Epithelial cell of prostate (primary cell): Measurements from ENCODE around the gene CD7.

Experiments
- DNase-seq: peaks from one replicate; pipeline ENCODE4 v3.0.0-alpha.2; 2011; ENCODE audit warnings: low read depth, low spot score
- H3K27ac ChIP-seq: fragments of 450-650 bp; 2 replicates; pipeline ENCODE4 v1.5.1; 2017; ENCODE audit warnings: mild to moderate bottlenecking

Gene CD7

DNA sequence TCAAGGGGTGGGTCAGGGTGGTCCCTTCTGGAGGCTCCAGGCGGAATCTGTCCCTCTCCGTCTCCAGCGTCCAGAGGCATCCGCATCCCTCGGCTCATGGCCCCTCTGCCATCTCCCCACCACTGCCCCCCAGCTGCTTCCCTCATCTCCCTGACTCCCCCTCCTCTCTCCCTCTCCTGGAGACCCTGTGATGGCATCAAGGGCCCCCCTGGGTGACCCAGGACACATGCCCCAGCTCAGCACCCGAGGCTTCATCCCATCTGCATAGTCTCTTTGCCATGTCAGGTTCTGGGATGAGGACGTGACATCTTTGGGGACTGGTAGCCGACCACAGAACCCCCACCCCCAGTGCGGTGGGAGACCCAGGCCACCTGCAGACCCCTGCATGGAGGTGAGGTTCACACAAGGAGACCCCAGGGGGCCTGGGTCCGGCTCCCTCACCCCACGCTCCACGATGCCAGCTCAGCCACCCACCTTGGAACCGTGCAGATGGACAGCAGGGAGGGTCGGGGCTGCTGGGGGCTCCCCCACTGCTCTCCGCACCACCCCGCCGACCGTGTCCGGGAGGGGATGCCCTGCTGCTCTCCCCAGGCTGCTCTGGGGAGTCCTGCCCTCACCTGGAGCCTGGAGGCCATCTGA is 12.4 kb upstream of the CD7 start:
- no peak overlapping the region for H3K27ac ChIP-seq
- DNase-seq = no peak

DNA sequence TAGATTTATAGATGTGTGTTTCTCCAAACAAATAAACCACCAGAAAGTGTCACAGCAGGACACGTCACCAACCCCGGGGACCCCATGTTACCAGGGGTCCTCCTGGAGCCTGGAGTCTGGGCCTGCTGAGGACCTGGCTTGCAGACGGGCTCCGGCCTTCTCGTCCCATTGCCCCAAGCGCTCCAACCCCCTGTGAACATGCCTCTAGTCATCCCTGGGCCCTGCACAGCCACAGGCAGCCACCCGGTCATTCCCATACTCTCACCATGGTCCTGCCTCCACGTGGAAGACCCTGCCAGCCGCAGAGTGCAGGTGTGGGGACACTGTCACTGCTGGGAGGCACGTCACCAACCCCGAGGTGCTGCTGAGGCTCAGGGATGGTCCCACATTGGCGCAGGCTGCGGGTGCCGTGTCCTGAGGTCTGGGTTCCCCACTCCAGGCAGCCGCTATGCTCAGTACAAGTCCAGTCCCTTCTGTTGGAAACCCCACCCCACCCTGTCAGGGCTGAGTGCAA is 11.6 kb upstream of the CD7 start:
- no peak for DNase-seq
- H3K27ac ChIP-seq = no peak overlapping the region

DNA sequence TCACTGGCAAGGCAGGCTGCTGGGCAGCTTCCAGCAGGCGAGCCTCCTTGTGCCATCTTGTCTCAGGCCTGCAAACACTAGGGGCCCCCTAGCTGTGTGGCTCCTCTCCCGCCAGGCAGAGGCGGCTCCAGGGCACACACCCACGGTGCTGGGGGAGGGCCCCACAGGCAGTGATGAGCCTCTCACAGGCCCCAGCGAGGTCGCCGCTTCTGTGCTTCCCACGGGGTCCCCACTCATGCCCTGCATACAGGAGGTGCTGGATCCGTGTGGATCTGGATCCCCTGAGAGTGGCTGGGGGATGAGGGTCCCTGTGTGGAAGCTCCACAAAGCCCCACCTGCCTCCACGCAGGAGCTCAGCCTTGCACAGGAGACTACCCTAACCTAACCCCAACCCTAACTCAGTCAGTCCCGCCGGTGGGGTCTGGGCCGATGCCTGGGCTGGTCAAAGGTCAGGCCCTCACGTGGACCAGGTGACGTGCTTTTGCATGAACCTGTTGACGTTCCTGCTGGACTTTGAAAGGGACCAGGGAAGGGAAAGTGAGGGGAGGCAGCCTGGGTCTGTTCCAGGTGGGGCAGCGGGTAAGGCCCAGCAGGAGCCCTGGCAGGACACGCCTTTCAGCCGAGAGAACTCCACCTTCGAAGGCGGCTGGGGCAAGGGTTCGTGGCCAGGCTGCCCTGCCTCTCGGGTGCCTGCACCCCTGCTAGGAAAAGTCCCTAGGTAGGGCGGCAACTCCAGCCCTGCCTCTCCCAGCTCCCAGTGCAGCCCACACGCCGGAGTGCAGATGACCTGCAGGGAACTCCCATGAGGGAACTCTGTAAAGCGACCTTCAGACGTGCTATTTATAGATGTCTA is 11.0 kb upstream of the CD7 start:
- H3K27ac ChIP-seq = no peak overlapping the region
- DNase-seq = no peak

DNA sequence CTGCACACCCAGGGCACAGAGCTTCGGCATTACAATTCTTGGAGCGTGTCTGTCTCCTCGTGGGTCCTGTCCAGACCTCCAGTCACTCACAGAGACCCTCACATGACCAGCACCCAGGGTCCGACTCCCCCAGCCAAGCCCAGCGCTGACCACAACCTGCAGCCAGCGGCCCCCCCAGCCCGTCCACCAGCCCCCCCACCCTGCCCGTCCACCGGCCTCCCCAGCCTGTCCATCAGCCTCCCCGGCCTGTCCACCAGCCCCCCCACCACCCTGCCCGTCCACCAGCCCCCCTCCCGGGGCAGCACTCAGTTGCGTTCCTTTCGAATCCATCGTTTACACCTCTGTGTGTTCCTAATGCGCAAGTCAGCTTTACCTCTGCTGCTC is 10.3 kb upstream of the CD7 start:
- no peak overlapping the region for H3K27ac ChIP-seq
- no peak for DNase-seq

DNA sequence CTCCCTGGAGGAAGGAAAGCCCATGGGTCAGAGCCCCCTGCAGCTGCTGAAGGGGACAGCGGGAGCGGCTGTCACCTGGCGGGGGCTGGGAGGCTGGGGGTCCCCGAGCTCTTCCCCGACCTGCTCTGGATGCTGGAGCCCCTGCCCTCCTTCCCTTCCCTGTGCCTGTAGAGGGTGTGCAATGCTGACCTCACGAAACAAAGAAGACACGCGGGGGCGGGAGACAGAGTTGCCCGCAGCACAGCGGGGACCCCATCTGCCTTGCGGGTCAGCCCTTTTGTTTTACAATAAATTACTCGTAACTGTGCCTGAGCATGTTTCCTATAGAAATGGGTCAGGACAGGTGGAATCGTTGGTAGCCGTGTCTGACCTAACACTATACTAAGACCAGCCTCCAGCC is 9.9 kb upstream of the CD7 start:
- H3K27ac ChIP-seq = no peak overlapping the region
- no peak for DNase-seq

DNA sequence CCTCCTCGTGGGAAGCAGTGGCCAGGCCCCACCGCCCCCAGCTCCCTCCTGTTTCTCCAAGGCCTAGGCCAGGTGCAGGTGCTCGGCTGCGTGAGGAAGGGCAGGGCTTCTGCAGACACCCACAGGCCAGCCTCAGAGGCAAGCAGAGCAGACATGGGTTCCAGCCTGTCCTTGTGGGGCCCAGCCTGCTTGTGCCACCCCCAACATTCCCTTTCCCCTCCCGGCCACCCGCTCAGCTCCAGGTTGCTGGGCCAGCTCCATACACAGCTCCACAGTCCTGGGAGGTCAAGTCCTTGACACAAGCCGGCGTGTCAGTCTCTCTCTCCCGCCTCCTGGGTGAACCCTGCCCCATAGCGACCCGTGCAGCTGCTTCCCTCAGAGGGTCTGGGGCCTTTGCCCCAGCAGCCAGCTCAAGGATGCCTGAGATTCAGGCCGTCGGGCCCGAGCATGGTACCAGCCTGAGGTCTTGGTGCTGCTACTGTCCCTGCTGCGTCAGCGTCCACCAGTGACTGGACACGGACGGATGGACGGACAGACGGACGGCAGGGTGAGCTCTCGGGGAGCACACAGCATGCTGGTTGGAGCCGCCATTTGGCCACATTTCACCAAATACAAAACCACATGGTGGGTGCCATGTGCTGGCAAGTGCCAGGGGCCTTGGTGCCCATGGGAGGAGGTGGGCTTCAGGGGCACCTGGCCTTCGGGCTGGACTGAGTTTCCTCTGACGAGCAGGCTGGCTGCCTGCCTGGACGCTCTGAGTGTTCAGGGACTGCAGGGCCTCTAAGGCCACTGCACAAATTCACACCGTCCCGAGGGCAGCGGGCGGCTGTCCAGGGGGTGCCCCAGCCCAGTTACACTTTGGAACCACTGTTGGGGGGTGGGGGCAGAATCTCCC is 8.1 kb upstream of the CD7 start:
- DNase-seq = no peak

DNA sequence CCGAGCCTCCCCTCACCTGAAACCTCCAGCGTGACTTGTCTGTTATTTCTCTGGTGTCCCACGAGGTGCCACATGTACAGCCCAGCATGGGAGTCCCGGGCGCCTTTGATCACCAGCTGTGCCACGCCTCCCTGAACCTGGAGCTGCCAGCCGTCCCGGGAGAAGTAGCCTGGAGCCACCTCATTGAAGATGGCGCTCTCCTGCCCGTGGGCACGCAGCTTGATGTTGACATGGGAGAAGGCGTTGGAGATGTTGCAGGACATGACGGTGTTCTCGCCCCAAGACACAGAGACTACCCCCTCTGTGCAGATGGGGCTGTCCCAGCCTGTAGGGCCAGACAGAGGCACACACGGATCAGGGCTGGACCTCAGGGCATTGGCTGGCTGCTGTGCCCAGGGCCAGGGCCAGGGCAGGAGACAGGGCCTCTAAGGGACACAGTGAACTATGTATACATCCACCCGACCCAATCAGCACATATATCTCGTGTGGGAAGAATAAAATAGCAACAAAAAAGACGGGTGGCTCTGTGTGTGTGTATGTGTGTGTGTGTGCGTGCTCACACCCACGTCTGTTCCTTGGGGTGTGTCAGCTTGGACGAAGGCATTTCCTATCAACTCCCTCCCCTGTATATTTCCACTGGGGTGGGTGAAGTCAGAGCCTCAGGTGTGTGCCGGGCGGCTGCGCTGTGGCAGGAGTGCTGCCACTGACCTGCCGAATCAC is 7.3 kb upstream of the CD7 start:
- no peak overlapping the region for H3K27ac ChIP-seq
- no peak for DNase-seq

More for the DNA sequence above, 8.1 kb upstream of the CD7 start:
- no peak overlapping the region for H3K27ac ChIP-seq

DNA sequence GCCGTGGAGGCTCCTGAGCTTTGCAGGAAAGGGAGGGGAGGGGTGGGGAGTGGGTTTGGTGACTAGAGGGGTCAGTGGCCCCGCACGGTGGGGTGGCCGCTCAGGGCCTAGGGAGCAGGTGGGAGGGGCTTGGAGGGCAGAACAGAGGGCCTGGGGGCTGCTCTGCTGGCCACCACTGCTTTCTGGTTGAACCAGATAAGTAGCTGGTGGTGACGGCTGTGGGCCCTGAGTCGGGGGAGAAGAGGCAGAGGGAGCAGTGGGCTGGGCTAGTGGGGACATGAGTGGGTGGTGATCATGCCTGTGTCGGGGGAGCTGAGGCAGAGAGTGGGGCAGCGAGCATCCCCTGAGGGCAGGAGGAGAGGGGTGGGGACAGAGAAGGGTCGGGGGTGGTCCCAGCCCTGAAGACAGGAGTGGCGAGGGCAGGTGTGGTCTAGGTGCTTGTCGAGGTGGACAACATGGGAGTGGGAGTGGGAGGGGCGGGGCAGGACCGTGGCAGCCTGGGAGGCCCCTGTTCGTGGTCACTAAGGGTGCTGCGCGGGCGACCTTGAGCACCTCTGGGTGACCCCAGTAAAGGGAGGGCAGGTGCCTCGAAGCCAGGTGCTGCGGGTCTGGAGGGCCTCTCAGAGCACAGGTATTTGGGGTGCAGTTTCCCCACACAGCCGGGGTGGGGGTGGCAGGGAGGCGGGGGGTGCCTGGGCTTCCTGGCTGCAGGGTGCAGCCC is 6.3 kb upstream of the CD7 start:
- no peak overlapping the region for H3K27ac ChIP-seq
- no peak for DNase-seq

DNA sequence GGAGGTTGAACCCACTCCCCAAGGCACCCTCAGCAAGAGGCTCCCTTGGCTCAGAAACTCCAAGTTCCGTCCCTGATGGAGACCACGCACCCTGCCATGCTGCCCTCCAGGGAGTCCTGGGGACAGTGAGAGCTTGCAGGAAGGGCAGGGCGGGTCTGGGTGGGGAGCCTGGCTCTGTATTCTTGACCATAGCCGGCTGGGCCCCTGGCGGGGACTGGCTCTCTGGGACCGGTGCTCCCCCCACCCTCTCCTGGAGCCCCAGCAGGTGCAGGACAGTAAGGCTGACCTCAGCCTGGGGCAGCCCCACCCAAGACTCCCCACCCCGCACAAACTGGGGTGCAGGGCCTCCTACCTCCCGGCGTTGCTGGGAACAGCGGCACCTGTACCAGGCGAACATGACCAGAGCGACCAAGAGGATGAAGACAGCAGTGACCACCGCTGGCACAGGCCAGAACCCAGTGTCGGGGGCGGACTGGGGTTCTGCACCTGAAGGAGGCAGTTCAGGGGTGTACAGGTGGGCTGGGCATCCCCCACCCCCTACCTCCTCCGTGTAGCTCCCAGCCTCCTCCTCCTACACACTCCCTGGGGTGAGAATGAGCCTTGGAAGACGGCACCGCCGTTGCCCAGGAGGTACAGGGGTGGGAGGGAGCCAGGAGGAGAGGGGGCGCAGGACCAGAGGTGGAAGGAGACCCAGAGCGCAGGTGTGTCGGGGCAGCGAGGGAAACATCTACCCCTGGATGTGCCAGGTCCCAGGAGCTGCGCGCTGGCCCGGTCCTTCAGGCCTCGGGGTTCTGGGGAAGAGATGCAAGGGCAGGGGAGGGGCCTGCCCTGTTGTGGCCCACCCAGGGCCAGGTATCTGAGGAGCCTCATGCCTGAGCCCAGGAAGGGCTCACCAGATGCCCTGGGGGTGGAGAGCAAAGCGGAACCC is 5.4 kb upstream of the CD7 start:
- no peak overlapping the region for H3K27ac ChIP-seq
- no peak for DNase-seq

DNA sequence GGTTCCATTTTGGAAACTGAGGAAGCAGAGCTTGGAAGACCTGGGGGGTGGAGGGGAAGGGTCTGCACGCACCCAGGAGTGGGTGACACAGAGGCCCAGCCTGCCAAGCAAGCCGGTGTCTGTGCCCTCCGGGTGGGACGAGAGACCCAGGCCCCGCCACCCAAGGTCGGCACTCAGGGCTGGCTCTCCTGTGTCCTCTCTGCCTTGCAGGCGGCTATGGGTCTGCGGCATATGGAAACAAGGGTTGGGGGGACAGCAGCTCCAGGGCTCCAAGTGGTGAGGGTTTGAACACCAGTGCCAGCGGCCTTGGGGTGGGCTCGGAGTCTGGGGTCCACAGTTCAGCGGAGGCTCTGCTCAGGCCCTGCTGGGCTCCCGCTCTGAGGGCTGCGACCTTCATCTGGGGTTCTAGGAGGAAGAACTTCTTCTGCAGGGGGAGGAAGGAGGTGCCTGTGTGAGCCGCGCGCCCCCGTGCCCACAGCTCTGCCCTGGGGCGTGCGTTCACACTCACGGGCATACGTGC is 4.6 kb upstream of the CD7 start:
- no peak for DNase-seq
- H3K27ac ChIP-seq = no peak overlapping the region

DNA sequence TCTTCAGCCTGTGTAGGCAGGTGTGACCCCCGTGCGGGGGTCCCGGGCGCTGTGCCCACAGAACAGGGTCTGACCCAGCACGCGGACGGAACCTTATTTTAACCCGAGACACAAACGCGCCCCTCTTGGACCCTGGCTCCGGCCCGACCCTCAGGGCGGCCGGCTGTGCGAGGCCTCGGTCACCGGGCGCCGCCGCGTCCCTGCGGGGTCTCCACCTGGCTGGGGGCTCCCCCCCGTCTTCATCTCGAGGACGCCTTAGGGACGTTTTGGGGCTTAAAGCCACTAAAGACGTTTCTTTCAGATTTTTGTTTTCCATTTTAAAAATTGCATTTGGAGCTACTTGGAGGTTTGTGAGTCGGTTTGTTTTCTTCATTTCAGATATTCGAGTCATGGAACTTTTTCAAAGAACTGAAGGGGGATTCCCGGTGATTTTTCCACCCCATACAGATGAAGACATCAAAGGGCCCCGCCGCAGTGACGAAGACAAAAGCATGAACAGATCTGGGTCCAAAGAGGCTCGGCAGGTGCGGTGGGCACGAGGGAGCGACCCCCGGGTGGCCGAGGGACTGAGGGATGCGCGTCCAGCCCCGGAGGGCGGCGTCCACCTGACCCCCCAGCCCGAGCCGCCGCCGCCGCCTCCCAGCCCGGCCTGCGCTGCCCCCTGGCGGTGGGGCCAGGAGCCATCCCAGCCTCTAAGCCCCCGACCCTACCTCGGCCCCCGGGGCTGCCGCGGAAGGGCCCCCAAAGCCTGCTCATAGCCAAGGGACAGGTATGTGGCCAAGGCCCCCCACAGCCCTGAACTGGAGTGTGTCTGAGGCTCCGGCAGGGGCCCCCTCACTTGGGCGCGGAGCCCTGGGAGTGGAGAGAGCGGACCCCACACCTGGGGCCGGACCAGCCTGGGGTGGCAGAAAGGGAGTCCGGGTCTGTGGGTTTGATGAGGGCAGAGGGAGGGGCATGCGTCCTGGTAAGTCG is 3.8 kb upstream of the CD7 start:
- H3K27ac ChIP-seq = no peak overlapping the region
- no peak for DNase-seq

DNA sequence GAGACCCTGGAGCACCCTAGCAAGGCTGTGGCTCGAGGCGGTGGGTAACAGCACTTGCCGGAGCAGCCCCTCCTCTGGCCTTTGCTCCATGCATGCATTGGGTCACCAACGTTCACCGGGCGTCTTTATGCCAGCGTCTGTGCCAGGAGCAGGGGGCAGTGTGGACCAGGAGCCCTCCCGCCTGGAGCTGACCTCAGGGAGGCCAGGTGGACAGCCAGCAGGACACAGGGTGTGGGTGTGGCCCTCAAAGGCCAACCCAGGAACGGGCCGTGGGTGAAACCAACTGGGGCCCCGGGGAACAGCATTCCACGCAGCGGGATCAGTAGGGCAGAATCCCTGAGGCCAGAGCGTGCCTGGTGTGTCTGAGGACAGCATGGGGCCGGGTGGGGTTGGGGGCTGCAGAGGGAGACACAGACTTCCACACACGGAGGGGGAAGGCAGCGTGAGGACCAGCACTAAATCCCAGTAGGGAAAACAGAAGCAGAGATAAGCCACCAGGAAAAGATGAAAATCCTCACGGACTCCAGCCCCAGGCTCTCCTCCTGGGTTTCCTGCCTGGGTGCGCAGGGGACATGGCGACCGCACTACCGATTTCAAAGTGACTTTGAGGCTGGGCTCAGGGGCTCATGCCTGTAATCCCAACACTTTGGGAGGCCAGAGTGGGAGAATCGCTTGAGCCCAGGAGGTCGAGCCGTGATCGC is 2.9 kb upstream of the CD7 start:
- no peak for DNase-seq
- no peak overlapping the region for H3K27ac ChIP-seq

DNA sequence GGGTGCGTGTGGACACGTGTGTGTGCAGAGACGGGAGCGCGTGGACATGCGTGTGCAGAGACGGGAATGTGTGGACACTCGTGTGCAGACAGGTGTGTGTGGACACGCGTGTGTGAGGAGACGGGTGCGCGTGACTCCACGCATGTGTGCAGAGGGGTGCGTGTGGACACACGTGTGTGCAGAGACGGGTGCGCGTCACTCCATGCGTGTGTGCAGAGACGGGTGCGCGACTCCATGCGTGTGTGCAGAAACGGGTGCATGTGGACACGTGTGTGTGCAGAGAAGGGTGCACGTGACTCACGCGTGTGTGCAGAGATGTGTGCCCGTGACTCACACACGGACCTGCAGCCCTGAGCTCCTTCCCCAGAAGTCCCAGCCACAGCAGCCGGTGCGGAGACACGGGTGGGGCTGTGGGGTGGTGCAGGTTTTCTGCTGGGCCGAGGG is 2.2 kb upstream of the CD7 start:
- no peak for DNase-seq
- H3K27ac ChIP-seq = no peak overlapping the region

DNA sequence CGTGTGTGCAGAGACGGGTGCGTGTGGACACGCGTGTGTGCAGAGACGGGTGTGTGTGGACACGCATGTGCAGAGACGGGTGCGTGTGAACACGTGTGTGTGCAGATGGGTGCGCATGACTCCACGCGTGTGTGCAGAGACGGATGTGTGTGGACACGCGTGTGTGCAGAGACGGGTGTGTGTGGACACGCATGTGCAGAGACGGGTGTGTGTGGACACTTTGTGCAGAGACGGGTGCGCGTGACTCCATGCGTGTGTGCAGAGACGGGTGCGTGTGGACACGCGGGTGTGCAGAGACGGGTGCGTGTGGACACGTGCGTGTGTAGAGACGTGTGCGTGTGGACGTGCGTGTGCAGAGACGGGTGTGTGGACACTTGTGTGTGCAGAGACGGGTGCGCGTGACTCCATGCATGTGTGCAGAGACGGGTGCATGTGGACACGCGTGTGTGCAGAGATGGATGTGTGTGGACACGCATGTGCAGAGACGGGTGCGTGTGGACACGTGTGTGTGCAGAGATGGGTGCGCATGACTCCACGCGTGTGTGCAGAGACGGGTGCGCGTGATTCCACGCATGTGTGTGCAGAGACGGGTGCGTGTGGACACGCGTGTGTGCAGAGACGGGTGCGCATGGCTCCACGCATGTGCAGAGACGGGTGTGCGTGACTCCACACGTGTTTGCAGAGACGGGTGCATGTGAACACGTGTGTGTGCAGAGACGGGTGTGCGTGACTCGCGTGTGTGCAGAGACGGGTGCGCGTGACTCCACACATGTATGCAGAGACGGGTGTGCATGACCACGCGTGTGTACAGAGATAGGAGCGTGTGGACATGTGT is 1.6 kb upstream of the CD7 start:
- DNase-seq = no peak
- no peak overlapping the region for H3K27ac ChIP-seq

DNA sequence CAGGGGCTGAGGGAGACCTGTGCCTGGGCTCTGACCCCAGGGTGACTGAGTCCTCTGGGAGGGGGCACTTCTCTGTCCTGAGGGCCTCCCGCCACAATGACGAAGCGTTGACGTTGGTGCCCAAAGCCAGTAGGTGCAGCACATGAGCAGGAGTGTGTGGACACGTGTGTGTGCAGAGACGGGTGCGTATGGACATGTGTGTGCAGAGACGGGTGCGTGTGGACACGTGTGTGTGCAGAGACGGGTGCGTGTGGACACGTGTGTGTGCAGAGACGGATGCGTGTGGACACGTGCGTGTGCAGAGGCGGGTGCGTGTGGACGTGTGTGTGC is 726 bp upstream of the CD7 start:
- no peak overlapping the region for H3K27ac ChIP-seq

More for the DNA sequence above, 726 bp upstream of the CD7 start:
- DNase-seq = no peak
